ENCODE data around the gene MIEF1. TPM values are rescaled to one million over a fixed set of nuclear protein-coding genes. Genes with fewer than 3 reads are reported as not detected.

The MIEF1 gene
- total RNA-seq, 4 donors from 2014 or later: 16.5 to 51.0 (median 41.3) TPM

DNA sequence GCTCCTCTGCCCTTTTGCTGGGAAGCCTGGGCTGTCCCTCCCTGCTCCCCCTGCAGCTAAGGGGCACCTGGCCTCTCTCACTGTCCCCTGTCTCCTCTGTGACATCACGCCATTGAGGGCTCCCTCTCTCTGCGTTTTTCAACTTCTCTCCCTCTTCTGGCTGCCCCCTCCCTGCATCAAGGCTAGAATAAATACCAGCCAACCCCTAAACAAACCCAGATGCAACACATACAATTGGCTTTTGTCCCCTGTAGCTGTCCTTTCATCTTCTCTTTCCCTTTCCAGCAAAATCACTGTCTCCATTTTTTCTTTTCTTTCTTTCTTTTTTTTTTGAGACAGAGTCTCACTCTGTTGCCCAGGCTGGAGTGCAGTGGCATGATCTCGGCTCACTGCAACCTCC lies 3.3 kb upstream of the MIEF1 start:
- Histone ChIP-seq H3K27ac (no peak overlapping the region), H3K36me3 (peaks cover 0 to under 1% (median 0%) of the 10 kb centered on the region in 3 donors), H3K4me3 (no peak overlapping the region), H3K4me1 (peaks cover 5 to 17% (median 8%) of the 10 kb centered on the region in 4 donors), H3K27me3 (no peaks in the 10 kb centered on the region), H3K9me3 (no peaks in the 10 kb centered on the region)
- TF ChIP-seq POLR2A (IDR thresholded peaks at IDR 0.05): no peak
- TF ChIP-seq, protein P1, sequence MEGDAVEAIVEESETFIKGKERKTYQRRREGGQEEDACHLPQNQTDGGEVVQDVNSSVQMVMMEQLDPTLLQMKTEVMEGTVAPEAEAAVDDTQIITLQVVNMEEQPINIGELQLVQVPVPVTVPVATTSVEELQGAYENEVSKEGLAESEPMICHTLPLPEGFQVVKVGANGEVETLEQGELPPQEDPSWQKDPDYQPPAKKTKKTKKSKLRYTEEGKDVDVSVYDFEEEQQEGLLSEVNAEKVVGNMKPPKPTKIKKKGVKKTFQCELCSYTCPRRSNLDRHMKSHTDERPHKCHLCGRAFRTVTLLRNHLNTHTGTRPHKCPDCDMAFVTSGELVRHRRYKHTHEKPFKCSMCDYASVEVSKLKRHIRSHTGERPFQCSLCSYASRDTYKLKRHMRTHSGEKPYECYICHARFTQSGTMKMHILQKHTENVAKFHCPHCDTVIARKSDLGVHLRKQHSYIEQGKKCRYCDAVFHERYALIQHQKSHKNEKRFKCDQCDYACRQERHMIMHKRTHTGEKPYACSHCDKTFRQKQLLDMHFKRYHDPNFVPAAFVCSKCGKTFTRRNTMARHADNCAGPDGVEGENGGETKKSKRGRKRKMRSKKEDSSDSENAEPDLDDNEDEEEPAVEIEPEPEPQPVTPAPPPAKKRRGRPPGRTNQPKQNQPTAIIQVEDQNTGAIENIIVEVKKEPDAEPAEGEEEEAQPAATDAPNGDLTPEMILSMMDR (IDR thresholded peaks at IDR 0.05): no peak
- no peak for DNase-seq

DNA sequence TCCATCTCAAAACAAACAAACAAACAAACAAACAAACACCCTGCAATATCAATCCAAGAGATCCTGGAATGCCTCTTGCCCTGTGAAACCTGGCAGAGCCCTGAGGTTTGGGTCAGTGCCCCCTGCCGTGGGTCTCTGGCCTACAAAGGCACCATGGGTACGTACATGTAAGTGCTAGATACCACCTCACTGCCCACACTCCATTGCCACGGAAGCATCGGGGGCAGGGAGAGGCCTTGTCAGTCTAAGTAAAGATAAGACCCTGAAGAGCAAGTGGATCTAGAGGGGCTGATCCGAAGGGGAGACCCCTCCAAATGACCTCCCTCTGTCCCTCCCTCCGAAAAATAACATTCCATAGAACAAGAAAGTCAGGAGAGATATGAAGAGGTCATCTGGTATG lies 2.0 kb upstream of the MIEF1 start:
- peaks cover 0 to 13% (median 0%) of the 10 kb centered on the region in 3 donors for H3K36me3 ChIP-seq
- no peak overlapping the region for H3K27ac ChIP-seq
- no peak overlapping the region for H3K4me3 ChIP-seq
- no peaks in the 10 kb centered on the region for H3K9me3 ChIP-seq
- no peak for DNase-seq
- no peaks in the 10 kb centered on the region for H3K27me3 ChIP-seq
- TF ChIP-seq, protein P1 (IDR thresholded peaks at IDR 0.05): no peak
- no peak for TF ChIP-seq POLR2A (IDR thresholded peaks at IDR 0.05)
- peaks cover 5 to 23% (median 8%) of the 10 kb centered on the region in 4 donors for H3K4me1 ChIP-seq

DNA sequence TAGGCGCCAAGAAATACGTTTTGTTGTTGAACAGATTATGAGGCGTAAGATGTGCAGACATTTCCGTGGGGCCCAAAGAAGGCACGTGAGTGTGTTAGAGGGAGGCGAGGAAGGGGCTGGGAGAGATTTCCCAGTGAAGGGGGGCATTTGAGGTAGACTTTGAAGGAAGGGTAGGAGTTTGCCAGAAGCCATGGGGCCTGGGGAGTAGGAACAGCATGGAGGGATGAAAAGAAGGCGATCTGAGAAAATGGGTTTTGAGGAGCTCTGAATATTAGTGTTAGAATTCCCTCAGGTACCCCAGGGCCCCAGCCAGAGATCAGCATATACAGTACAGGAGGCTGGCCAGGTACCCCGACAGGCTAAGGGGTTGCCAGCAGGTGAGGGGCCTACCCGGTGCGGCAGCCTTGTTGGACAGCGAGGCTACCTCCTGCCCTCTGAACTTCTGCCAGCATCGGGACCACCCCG lies 414 bp upstream of the MIEF1 start:
- H3K9me3 ChIP-seq: no peaks in the 10 kb centered on the region
- H3K36me3 ChIP-seq: peaks cover 0 to 29% (median 0%) of the 10 kb centered on the region in 3 donors
- peaks cover 5 to 25% (median 7%) of the 10 kb centered on the region in 4 donors for H3K4me1 ChIP-seq
- peak overlapping the region; percentile 66 to 95 (median 82) for H3K4me3 ChIP-seq
- no peaks in the 10 kb centered on the region for H3K27me3 ChIP-seq
- no peak for DNase-seq
- H3K27ac ChIP-seq: peak overlapping the region; percentile 75 to 85 (median 80)
- TF ChIP-seq POLR2A (IDR thresholded peaks at IDR 0.05): no peak
- TF ChIP-seq, protein P1 (IDR thresholded peaks at IDR 0.05): no peak

DNA sequence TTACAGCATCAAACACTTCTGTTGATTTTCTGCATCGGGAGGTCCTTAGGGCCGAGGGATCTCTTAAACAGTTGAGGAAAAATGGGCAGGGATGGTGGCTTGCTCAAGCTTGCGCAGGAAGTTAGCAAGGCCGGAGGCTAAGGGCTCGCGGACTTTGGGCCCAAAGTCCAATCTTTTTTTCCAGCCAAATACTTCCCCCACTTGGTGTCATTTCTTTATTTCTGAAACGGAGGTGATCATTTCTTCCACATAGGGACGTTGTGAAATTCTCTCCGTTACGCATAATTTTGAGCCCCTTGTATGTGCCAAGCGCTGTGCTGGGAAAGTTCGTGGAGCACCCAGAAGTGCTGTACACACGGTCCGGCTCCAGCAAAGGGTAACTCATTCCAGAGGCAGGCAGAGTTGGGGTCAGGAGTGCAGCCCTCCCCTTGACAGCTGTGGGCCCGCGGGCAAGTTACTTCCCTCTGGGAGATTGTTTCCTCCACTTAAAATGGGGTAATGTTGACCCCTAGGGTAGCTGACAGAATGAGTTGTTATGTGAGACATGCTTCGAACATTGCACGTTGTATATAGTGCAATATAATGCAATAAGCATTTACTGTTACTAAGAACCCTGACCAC lies 809 bp downstream of the MIEF1 start:
- Histone ChIP-seq H3K9me3 (no peaks in the 10 kb centered on the region), H3K4me3 (peak overlapping the region; percentile 66 to 95 (median 82)), H3K27ac (peak overlapping the region; percentile 75 to 85 (median 80)), H3K4me1 (peaks cover 5 to 25% (median 7%) of the 10 kb centered on the region in 4 donors), H3K27me3 (no peaks in the 10 kb centered on the region), H3K36me3 (peaks cover 0 to 41% (median 0%) of the 10 kb centered on the region in 3 donors)
- DNase-seq: no peak
- TF ChIP-seq, protein P1 (IDR thresholded peaks at IDR 0.05): no peak
- TF ChIP-seq POLR2A (IDR thresholded peaks at IDR 0.05): peak in 1 of 2 donors; percentile 26

DNA sequence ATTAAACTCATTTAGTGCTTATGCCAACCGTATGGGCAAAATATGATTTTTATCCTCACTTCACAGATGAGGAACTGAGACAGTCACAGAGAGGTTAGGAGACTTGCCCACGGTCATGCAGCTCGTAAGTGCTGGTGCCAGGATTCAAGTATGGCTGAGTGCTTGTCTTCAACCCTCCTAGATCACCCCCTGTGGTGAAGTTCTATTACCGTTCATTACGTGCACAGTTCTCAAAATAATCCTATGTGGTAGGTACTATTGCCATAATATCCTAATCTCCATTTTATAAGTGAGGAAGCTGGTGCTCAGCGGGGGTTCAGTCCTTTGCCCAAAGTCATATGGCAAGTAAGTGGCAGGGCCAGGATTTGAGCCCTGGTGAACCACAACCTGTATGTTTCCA lies 1.5 kb downstream of the MIEF1 start:
- TF ChIP-seq POLR2A (IDR thresholded peaks at IDR 0.05): no peak
- TF ChIP-seq, protein P1 (IDR thresholded peaks at IDR 0.05): no peak
- Histone ChIP-seq H3K27me3 (no peaks in the 10 kb centered on the region), H3K36me3 (peaks cover 0 to 49% (median 0%) of the 10 kb centered on the region in 3 donors), H3K4me1 (peaks cover 5 to 25% (median 7%) of the 10 kb centered on the region in 4 donors), H3K4me3 (peak overlapping the region in 3 of 4 donors; percentile 66 to 95 (median 86)), H3K27ac (peak overlapping the region in 1 of 4 donors; percentile 75), H3K9me3 (no peaks in the 10 kb centered on the region)
- no peak for DNase-seq
